Measurements from ENCODE around the gene EGFR.
A peak's percentile ranks its signal among the peaks of the same experiment; 100 is the strongest.

EGFR gene

DNA sequence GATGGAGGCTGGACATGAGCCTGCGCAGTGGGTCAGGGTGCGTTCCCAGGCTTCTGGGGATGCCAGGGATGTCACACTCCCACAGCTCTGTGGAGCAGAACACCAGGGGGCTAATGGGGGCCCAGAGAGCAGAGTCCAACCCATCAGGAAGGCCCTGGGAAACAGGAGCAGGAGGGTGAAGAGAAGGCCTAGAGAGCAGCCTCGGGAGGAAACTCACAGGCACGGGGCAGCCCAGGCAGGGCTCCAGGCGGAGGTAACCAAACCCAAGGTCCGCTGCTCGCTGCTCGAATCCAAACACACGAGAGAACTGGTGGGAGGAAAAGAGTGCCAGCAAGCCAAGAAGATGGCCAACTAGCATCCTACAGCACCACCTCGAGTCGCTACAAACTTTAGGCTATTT, 215.6 kb downstream of the EGFR start:
- DNase-seq, result no peak

DNA sequence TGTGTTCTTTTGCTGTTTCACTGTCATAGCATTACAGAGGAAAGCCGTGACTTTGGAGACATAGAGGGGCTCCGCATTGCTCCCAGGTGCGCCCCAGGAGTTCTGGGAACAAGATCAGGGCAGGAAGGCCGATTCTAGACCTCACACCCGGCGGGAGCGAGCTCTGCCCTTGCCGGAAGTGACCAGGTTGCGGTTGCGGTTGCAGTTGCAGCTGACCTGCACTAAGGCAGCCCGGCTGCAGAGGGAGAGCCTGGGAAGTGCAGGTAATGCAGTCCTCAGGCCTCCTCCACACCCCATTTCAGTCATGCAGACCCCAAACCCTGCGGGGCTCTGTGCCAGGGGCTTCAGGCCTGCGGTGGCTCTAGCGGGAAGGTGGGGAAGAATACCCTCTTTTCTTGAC, 216.3 kb downstream of the EGFR start:
- peak; percentile 6 for DNase-seq

DNA sequence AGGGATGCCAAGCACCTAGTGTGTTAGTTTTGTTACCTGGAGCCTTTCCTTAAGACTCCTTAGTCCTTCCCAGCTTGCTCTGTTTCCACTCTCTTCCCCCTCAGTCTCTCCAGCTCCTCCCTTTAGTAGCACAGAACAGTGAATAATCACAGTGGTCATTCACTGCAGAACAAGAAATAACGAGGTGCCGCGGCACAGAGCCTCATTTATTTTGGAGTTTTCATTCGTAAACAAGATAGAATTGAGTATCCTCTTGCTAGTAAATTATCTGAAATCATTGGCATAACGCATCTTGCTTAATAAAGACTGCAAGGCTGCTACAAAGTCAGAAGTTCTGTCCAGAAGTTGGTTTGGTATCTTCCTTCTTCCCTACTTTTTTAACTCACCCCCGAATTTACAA, 217.0 kb downstream of the EGFR start:
- DNase-seq, result no peak

GRCh38 chr7:55236476-55236875, 217.7 kb downstream of the EGFR start:
- DNase-seq, result no peak

GRCh38 chr7:55237156-55237893, 218.5 kb downstream of the EGFR start:
- DNase-seq, result no peak

DNA sequence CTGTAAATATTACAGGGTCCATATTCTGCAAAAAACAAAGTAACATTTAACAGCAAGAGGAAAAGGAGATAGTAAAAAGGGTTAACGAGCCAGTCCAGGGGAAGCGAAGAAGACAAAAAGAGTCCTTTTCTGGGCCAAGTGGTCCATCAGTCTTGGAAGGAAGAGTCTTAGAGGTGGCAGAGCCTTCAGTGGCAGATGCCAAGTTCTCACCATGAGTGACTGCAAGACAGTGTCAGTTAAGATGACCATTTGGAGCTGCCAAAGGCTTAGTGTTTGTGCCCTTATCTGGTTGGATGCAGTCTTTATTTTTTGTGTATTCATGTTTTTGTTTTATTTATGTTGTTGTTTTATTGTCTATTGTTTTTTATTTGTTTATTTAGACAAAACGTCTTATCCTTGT, 220.6 kb downstream of the EGFR start:
- DNase-seq, result no peak

DNA sequence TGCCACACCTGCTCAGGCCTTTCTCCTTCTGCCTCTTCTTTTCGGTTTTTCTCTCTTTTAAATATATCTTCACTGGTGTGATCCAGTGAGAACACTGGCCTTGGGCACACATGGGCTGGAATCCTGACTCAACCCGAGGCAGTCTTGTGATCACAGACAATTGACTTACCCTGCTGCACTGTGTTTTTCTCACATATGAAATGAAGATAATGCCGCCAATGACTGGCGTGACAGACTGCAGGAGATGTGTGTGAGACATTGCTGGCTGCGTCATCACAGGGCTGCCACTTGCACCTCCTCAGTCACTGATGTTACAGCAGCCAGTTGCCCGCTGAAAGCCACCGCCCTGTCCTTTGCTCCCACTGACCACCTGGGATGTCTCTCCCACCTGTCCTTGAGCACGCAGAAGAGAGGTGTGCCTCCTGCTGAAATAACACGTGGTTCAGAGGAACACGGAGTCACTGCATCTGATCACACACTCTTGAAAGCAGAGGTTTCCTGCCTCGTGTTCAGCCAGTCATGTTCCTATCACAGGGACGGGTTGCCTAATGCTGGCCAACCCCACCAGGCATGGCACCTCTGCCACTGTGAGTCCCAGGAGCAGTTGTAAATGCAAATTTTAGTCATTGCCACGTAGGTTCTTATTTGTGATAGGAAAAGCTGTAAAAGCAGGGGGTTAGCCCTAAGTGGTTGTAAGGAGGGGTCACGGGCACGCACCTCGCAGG, 221.8 kb downstream of the EGFR start:
- no peak for DNase-seq

DNA sequence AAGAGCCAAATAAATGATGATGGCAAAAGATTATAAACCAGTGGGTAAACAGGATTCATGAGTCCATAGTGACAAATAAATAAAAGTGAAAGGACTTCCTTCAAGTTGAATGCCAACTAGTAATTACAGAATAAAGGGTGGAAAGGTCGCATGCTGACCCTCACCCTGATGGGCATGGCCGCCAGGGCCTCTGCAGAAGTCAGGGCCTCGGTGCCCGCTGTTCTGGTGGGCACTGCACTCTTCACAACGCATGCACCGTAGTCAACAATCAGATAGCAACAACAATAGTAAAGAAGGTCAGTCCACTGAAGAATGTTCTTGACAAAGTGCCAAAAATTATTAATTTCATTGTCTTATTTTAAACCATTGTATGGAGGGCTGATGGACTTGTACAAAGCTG, 223.1 kb downstream of the EGFR start:
- no peak for DNase-seq

DNA sequence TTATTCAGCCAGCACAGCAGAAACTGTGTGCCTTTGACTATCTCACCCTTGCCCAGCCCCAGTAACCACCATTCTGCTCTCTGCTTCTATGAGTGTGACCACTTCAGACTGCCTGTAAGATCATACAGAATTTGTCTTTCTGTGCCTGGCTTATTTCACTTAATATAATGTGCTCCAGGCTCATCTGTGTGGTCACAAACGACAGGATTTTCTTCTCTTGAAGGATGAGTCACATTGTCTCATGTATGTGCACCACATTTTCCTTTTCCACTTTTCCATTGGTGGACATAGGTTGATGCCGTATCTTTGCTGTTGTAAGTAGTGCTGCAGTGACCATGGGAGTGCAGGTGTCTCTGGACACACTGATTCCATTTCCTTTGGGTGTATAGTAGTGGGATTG, 223.8 kb downstream of the EGFR start:
- no peak for DNase-seq

- DNase-seq, result no peak
These were observed 225.4 kb downstream of the EGFR start for GRCh38 chr7:55244006-55244745.

DNA sequence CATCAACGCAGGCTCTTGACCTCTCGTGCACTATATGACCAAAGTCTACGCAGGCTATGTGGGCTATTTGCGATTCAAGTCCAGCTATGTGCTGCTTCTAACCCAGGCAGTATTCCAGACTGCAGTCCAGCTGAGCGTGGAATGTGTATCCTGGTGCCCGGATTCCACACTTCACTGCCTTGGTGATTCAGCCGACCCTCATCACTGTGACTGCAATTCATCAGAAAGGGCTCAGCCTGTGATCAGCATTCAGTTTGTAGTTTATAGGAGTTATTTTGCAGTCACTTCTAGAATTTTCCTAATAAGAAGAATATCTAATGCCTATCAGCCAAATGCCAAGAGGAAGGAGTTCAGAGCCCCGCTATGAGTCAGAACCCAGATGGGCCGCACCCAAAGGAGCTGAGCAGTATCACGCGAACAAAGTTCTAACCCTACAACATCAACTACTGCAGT, 226.5 kb downstream of the EGFR start:
- no peak for DNase-seq

- no peak for DNase-seq
These were observed 227.4 kb downstream of the EGFR start for GRCh38 chr7:55246171-55246570.

DNA sequence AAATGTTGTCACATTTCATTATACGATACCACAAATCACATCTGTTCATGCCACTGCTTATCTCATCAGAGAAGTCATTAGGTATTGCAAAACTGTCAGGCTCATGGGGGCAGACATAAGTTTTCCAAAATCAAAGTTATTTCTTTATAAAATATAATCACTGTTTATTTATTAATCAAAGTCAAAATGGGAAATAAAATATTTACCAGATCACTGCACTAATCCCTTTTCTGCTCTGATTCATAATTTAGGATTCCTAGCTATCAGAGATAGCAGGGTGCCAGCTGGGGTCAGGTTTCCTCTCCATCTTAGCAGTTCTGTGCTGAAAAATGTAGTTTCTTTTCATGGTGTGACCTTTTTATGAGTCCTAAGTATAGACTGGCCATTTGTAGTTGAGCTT, 228.6 kb downstream of the EGFR start:
- DNase-seq, result no peak

DNA sequence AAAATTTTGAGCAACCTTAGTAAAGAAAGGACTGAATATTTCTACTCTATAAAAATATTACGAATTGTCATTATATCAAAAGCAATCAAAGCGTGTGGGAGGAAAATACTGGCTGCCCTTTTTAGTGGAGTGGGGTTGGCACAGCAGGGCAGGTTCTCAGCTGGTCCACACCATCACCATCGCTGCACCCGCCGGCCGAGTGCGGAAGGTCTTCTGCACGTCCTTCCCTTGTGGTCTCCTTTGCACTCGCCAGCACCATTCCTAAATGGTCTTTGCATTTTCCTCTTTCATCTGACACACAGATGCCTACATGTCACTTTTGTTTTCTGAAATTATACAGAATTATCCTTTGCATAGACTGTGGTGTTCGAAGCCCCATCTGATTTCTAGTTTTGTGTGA, 229.7 kb downstream of the EGFR start:
- no peak for DNase-seq

- DNase-seq, result no peak
These were observed 230.5 kb downstream of the EGFR start for GRCh38 chr7:55249332-55249731.

DNA sequence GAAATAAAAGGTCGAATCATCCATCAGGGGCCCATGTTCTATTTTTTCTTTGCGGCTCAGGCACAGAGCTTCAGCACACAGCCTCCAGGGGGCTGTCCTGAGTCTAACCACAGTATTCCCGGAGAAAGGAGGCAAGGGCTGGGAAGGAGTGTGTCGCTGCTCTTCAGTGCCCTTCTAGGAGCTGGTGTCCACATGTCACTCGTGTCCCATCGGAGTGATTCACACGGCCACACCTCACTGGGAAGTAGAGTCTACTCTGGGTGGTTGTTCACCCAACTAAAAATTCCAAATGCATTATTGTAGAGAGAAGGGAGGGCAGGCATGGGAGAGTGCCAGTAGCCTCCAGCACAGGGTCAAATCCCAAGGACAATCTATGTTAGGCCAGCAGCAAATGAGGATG, 231.5 kb downstream of the EGFR start:
- peak; percentile 78 for DNase-seq

- no peak for DNase-seq
These were observed 232.5 kb downstream of the EGFR start for GRCh38 chr7:55251313-55251712.

DNA sequence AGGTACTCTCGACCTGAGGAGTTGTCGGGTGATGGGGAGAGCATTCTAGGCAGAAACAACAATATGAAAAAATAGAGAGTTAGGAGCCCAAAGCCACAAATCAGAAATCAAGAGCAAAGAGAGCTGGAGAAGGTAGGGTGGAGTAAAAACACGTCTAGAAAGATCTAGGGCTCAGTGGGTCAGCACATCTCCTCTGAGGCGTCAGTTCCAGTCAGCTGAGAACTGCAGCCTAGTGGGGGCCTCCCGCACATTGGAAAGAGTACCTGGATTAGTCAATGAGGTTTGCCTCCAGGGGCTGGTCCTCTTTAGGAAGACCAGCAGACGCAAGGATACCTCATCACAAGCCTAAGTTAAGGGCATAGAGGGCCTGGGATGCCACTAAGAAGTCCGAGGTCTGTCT, 233.1 kb downstream of the EGFR start:
- no peak for DNase-seq

DNA sequence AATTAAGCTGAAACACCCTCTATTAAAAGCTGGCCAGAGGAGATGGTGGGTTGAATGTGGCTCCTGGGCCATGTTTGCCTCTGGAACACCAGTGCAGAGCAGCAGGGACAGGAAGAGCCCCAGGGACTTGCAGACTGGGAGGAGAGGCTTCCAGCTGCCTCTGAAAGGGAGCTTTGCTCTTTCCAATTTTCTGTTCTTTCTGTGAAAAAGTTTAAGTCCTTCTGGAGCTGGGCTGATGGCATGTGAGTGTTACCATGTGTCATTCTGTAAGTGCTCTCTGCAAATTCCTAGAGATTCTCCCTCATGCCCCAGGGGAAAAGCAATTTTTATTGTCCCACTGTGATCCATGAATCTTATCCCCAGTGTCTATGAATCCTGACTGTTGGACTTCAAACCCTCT, 233.6 kb downstream of the EGFR start:
- no peak for DNase-seq

- DNase-seq, result no peak
These were observed 234.4 kb downstream of the EGFR start for GRCh38 chr7:55253188-55253587.

DNA sequence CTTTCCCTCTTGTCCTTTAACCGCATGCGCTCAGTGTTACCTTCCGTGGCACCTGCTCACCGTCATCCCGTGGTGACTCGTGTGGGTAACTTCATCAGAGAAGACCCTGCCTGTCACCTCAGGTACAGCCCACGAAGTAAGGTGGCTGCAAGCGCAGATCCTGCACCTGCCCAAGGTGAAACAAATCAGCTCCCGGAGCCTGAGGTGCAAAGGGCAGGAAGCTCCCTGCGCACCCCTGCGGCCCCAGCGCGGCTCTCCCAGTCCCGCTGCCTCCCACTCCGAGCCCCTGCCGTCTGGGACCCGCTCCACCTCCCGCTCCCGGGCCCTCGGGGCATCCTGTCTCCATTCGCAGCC, 235.4 kb downstream of the EGFR start:
- DNase-seq, result peak; percentile 63

DNA sequence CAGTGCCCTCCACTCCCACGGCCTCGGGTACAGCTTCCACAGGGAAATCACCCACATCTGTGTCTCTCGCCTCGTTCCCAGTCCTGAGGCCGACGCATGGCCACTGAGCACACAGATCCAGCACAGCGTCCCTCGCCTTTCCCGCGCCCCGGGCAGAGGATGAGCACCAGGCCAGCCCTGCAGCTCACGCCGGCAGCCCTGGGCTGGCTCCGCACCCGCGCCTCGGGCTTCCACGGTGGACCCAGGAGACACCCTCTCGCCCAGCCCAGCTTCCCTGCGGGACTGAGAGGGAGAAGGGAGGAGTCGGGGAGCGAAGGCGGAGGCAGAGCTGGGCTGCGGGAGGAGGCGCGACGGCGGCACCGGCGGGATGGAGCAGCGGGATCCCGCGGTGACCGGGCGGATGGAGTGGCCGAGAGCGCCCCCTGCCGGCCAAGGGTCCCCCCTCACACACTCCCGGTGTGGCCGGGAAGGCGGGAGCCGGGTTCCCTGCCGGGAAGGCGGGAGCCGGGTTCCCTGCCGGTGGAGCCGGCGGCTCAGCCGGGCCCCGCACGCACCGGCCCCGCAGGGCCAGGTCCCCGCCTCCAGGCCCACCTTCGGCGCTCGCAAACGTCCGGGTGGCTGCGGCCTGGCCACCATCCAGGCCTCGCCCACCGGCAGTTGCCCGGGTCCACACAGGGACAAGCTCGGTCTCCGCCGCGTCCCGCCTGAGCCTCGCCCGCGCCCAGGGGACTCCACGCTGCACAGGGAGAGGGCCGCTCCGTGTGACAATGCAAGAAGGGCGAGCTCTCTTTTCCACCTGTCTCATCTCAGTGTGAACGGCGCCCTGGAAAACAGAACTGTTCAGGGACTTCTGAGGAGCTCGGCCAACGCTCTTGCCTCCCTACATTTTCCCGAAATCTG, 236.0 kb downstream of the EGFR start:
- DNase-seq, result peak; percentile 86
